ENCODE data around the gene HOXD3.

GRCh38 chr2:176109946-176110345 is 47.2 kb upstream of the HOXD3 start:
- TF ChIP-seq CTCF (IDR thresholded peaks at IDR 0.05 in 4 of 5, conservative IDR thresholded peaks at IDR 0.05 in 1 of 5) (no peak), POLR2A (IDR thresholded peaks at IDR 0.05) (no peak)
